K562 (cell line): ENCODE data around the gene NTN3. TPM values are rescaled to one million over a fixed set of nuclear protein-coding genes. Genes with fewer than 3 reads are reported as not detected.
A peak's percentile ranks its signal among the peaks of the same experiment; 100 is the strongest.

ENCODE experiments used
- ARID4B ChIP-seq: sonication (generic); formaldehyde crosslinking; IDR thresholded peaks from 2 replicates; pipeline ENCODE4 v1.8.0; 2022; ENCODE audit warnings: mild to moderate bottlenecking, missing genetic modification reagents
- ATF6 ChIP-seq: sonication (generic); formaldehyde crosslinking; IDR thresholded peaks from 2 replicates; pipeline ENCODE4 v1.4.0; 2020; ENCODE audit warnings: mild to moderate bottlenecking, missing genetic modification reagents
- CREB3L1 ChIP-seq: fragments of 450-650 bp; IDR thresholded peaks from 2 replicates; pipeline ENCODE4 v1.6.1; 2014; ENCODE audit warnings: low read depth, mild to moderate bottlenecking, moderate library complexity, borderline replicate concordance
- CTBP1 ChIP-seq: fragments of 450-650 bp; IDR thresholded peaks from 2 replicates; pipeline ENCODE4 v1.6.1; 2016; ENCODE audit warnings: borderline replicate concordance
- DMBX1 ChIP-seq: fragments of 250-450 bp; sonication (Bioruptor Pico); IDR thresholded peaks from 2 replicates; pipeline ENCODE4 v1.8.0; 2022; ENCODE audit warnings: inconsistent platforms, mild to moderate bottlenecking, moderate library complexity, borderline replicate concordance
- GATAD2A ChIP-seq: fragments of 450-650 bp; IDR thresholded peaks from 2 replicates; pipeline ENCODE4 v1.6.1; 2017
- HDAC2 ChIP-seq: fragments of 450-650 bp; IDR thresholded peaks from 2 replicates; pipeline ENCODE4 v1.6.1; 2016; ENCODE audit warnings: mild to moderate bottlenecking
- HLTF ChIP-seq: fragments of 450-650 bp; IDR thresholded peaks from 2 replicates; pipeline ENCODE4 v1.6.1; 2016
- KLF13 ChIP-seq: fragments of 450-650 bp; IDR thresholded peaks from 2 replicates; pipeline ENCODE4 v1.6.1; 2016; ENCODE audit warnings: missing genetic modification characterization, low read depth, mild to moderate bottlenecking, missing compliant biosample characterization, moderate library complexity, borderline replicate concordance
- NBN ChIP-seq: fragments of 450-650 bp; IDR thresholded peaks from 2 replicates; pipeline ENCODE4 v1.6.1; 2016; ENCODE audit warnings: low read depth, mild to moderate bottlenecking
- NR1H2 ChIP-seq: sonication (generic); formaldehyde crosslinking; IDR thresholded peaks from 2 replicates; pipeline ENCODE4 v1.4.0; 2020; ENCODE audit warnings: mild to moderate bottlenecking, missing genetic modification reagents
- PHF8 ChIP-seq: fragments of 200-600 bp; sonication (generic); IDR thresholded peaks from 2 replicates; pipeline ENCODE4 v1.6.1; 2012; ENCODE audit warnings: mixed run types, mild to moderate bottlenecking, inconsistent platforms, low read length, moderate library complexity, borderline replicate concordance
- POLR3A ChIP-seq: IDR thresholded peaks from 2 replicates; pipeline ENCODE4 v1.6.1; 2011; ENCODE audit warnings: borderline replicate concordance, mild to moderate bottlenecking, moderate library complexity; ENCODE audit not compliant: insufficient read length, insufficient read depth; ENCODE audit errors: extremely low read depth
- PPARD ChIP-seq: fragments of 250-450 bp; sonication (Bioruptor Pico); IDR thresholded peaks from 2 replicates; pipeline ENCODE4 v1.8.0; 2022; ENCODE audit warnings: inconsistent platforms, mild to moderate bottlenecking, moderate library complexity
- RNF2 ChIP-seq: sonication (generic); IDR thresholded peaks from 2 replicates; pipeline ENCODE4 v1.6.1; 2016
- SUPT5H ChIP-seq: fragments of 450-650 bp; IDR thresholded peaks from 2 replicates; pipeline ENCODE4 v1.6.1; 2016
- TAF1 ChIP-seq: IDR thresholded peaks from 2 replicates; pipeline ENCODE4 v1.6.1; 2011; ENCODE audit warnings: mild to moderate bottlenecking, low read length, moderate library complexity; ENCODE audit not compliant: insufficient read depth, control insufficient read depth, severe bottlenecking; ENCODE audit errors: extremely low read depth
- TEAD1 ChIP-seq, 2 experiments: fragments of 450-650 bp in 1 of 2; sonication (generic) in 1 of 2; formaldehyde crosslinking; IDR thresholded peaks; 2 replicates each; pipeline versions ENCODE4 v1.4.0 to v1.8.0; 2020 to 2022; ENCODE audit warnings: mild to moderate bottlenecking in 2 of 2, missing genetic modification reagents in 1 of 2
- ZNF124 ChIP-seq: sonication (generic); formaldehyde crosslinking; IDR thresholded peaks from 2 replicates; pipeline ENCODE4 v1.8.1; 2022; ENCODE audit warnings: missing genetic modification reagents
- ZNF511 ChIP-seq: sonication (generic); formaldehyde crosslinking; IDR thresholded peaks from 2 replicates; pipeline ENCODE4 v1.8.0; 2022; ENCODE audit warnings: mild to moderate bottlenecking, missing genetic modification reagents
- polyA plus RNA-seq, 8 experiments: library from polyadenylated mRNA; depleted of rRNA in 4 of 8; stranded (reverse) in 5 of 8; unstranded in 3 of 8; fragments of >200 nt; fragmentation: Nextera tagmentation in 2 of 8; fragmentation: Illumina TruSeq in 1 of 8; extraction: Ambion mirVana in 2 of 8; extraction: Trizol in 1 of 8; gene quantifications; 2 replicates each; pipeline versions ENCODE4 v1.2.1 to v1.2.3, GENCODE V29; 2011 to 2014; ENCODE audit warnings: inconsistent platforms in 1 of 8, missing spikeins in 1 of 8
- total RNA-seq, 7 experiments: library from RNA; depleted of rRNA in 6 of 7; stranded (reverse); fragments of >200 nt in 6 of 7; fragmentation: Illumina TruSeq in 2 of 7; extraction: Trizol in 2 of 7; gene quantifications; 2 replicates each; pipeline versions ENCODE4 v1.2.1 to v1.2.3, GENCODE V29; 2011 to 2021; ENCODE audit warnings: low replicate concordance in 1 of 7

Gene NTN3
- total and polyA plus RNA-seq, 9 of the 15 experiments (the other 6 are each of a cell fraction or from before 2014, with no cell fraction given): not detected

GRCh38 chr16:2428784-2429033 is 42.4 kb upstream of the NTN3 start (continued):
- TF ChIP-seq ZNF511 (0 out of 2 replicates have a peak, but pooled peaks have one; percentile 80), TEAD1 (CRISPR knock-in tag; IDR thresholded peaks at IDR 0.05) (peak in 1 of 2 experiments; percentile 91; a peak in 2 of 4 replicates), PPARD (CRISPR knock-in tag) (no peak), ATF6 (0 out of 2 replicates have a peak, but pooled peaks have one; percentile 47), CTBP1 (0 out of 2 replicates have a peak, but pooled peaks have one; percentile 49), CREB3L1 (peak; percentile 90), PHF8 (peak; percentile 82; the same call in 1 of the 2 replicates), POLR3A (no peak), NBN (no peak), DMBX1 (CRISPR knock-in tag) (peak; percentile 10; the same call in 1 of the 2 replicates), ZNF124 (CRISPR knock-in tag) (no peak), HLTF (0 out of 2 replicates have a peak, but pooled peaks have one; percentile 63), RNF2 (peak; percentile 53; the same call in 1 of the 2 replicates), TAF1 (peak; percentile 18), KLF13 (0 out of 2 replicates have a peak, but pooled peaks have one; percentile 65), NR1H2 (CRISPR knock-in tag) (0 out of 2 replicates have a peak, but pooled peaks have one; percentile 74), GATAD2A (0 out of 2 replicates have a peak, but pooled peaks have one; percentile 11), SUPT5H (peak; percentile 81), HDAC2 (peak; percentile 79; the same call in 1 of the 2 replicates), ARID4B (CRISPR knock-in tag) (peak; percentile 94)
